GM21515 (cell line): ENCODE results near the gene FSTL5.
"Not testable (repeated sequence)": the region's sequence is repeated elsewhere in the genome, so short reads cannot be mapped to it uniquely, and the experiment has no call there.

Experiments used
- ATAC-seq: cut with Tn5 transposase; IDR thresholded peaks from one replicate; pipeline ENCODE4 v1.9.1; 2021; ENCODE audit not compliant: unreplicated experiment

Gene FSTL5

DNA sequence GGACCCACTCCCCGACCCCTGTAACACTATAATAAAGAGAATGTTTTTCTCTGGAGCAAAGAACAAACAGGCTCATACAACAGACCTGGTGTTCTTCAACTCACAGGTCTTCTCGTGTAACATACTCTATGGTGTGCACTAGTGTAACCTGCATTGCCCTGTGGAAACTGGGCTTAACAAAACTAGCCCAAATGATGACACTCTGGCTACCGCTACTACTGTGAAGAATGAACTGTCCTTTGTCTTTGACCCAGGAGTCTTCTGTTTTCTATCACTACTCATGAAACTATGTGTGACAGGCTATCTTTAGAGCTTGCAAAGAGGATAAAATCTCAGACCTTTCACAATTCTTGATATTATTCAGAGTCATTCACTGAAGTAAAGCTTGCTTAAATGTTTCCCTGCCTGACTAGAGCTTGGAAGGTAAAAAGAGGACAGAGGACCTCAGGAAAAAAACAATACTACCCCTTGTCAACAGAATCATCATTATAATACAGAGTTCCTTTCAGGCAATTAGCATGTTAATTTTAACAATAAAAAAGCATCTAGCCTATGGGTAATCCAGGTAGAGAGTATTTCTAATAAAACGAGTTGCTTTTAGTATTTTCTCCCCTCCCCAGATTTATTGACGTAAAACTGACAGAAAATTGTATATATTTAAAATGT is 59.2 kb downstream of the FSTL5 start:
- ATAC-seq, result no peak

DNA sequence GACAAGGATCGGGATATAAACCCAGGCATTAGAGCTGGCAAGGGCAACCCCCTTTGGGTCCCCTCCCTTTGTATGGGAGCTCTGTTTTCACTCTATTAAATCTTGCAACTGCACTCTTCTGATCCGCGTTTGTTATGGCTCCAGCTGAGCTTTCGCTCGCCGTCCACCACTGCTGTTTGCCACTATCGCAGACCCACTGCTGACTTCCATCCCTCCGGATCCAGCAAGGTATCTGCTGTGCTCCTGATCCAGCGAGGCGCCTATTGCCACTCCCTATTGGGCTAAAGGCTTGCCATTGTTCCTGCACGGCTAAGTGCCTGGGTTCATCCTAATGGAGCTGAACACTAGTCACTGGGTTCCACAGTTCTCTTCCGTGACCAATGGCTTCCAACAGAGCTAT is 59.9 kb downstream of the FSTL5 start:
- not testable (repeated sequence) for ATAC-seq

DNA sequence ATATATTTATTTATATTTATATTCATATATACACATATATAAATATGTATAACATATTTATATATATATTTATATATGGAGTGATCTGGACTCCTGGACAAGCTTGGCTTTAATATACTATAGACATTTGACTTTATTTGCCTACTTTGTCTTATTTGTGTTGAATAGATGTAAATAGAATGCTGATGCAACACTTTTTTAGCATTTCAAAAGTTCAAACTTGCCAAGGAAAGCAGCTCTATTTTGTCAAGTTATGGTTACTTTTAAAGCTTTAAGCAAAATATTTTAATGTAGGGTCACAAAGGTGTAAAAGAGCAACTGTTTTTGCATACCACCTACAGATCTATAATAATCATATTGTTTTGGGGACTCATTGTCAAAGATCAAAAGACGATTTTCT is 61.1 kb downstream of the FSTL5 start:
- ATAC-seq, result no peak

DNA sequence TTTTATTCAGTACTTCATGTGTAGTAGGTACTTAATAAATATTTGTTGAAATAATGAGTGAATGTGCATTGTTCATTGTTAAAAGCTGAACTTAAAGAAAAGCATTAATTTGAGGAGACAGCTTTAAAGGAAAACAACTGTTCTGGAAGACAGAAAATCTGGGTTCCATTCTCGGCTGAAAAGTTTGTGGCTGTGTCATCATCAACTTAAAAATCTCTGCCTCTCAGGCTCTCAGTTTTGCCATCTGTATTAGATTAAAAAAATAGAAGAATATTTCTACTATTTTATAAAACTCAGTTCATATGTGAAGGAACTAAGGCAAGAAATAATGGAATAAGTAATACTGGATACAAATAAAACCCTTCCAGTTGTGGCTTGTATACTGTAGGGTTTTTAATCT is 62.5 kb downstream of the FSTL5 start:
- ATAC-seq, result no peak

DNA sequence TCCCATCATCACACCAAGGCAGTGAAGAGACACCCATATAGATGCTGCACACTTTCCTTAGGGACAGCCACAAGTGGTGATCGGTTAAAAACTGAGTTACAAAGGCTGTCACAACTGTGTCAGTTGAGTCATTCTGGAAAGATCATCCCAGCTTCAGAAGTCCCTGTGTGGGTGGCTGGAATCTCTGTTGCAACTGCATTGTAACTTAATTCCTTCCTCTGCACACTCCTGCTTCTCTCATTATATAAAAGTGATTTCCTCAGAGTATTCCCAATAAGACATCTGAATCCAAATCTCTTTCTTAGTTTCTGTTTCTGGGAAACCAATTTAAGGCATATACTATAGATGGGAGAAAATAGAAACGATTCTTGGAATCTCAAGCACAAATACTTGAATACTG is 88.1 kb downstream of the FSTL5 start:
- ATAC-seq, result no peak

DNA sequence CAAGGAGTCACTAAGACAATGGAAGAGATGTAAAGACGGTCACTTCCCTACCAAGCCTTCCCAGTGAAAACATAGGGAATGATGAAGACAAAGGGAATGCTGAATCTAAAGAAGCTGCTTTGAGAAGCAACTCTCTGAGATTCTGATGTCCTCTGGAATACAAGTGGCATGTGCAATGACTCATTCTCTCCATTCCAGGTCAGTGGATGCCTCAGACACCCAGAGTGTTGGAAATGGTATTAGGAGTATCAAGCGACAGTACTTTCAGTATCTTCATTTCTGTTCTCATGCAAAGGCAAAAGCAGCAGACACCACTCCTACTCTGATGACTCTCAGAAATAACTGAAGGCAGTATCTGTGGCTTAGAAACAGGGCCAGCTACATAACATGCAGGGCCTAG is 102.6 kb downstream of the FSTL5 start:
- ATAC-seq, result no peak

DNA sequence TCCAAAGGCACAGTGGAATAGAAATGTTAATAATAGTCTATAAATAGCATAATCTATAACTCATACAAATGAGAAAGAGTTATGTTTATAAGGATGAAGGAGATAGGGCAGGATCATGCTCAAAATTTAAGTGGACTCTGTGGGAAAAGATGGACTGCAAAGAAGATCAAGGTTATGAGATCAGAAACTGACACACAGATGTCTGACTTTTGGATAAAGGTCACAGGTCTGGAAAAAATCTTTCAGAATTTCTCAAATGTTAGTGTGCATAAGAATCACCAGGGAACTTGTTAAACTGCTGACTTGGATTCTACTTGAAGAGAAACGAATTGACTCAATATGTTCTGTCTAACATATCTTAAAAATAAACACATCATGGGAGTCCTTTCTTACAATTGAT is 104.1 kb downstream of the FSTL5 start:
- no peak for ATAC-seq

DNA sequence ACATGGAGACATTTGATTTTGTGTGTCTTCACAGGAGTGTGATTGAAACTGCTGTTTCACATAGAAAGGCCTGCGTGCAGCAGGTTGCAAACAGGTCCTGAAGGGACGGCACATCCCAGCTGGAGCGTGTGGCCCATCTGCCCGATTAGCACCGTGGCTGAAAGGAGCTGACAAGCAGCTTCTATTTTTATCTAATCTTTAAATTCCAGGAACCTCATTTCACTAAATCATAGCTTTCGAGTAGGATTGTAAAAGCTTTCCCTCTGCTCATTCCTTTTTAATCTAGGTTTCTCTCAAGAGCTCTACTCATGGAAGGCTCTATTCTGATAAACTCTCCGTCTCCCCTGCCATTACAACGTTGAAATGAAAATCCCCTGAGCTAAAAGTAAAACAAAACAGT is 106.8 kb downstream of the FSTL5 start:
- no peak for ATAC-seq

DNA sequence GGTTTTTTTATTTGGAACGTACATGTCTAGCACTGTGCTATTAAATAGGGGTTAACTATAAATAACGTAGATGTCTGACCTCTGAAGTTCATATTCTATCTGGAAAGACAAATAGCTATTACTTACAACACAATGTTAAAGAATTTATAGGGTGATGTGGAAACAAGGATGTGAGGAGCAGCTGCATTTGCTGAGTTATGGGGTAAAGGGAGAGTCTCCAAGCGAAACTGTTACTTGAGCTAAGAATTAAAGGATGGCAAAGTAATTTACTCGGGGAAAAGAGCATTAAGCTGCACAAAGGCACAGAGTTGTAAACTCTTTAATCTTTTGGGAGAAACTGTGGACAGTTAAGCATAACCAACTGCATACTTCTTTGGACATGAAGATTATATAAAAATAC is 117.7 kb downstream of the FSTL5 start:
- ATAC-seq, result no peak

DNA sequence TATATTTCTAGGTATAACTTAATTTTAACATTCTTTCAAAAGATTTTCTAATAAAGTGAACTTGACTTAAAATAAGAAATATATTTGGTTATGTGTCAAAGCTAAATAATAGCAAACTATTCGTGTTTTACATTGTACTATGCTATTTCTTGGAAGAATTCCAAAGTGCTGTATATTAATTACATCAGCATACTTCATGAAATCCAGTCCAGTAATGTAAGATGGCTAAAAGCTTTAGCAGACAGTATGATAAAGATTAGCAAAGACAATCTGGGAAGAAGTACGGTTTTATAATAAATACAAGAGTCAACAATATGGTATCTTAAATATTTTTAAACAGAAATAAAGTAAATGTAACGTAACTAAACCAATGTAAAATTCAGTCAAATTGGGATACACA is 125.7 kb downstream of the FSTL5 start:
- no peak for ATAC-seq

DNA sequence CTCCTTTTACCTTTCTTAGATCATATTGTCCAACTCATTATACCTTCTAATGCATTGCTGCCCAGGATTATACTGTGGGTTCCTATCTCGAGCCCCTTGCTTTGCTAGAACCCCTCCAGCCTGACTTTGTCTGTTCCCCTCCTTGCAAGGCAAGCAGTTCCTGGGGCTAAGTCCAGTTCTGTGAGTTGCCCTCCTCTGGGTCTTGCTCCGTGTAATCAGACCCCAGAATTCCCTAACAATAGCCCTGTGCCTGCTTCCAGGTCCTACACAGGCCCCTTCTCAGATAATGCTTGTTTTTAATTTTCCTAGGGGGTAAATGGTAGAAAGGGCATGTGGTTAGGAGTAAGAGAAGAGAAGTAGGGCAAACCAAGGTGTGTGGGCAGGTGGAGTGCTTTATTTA is 145.9 kb downstream of the FSTL5 start:
- ATAC-seq, result no peak

DNA sequence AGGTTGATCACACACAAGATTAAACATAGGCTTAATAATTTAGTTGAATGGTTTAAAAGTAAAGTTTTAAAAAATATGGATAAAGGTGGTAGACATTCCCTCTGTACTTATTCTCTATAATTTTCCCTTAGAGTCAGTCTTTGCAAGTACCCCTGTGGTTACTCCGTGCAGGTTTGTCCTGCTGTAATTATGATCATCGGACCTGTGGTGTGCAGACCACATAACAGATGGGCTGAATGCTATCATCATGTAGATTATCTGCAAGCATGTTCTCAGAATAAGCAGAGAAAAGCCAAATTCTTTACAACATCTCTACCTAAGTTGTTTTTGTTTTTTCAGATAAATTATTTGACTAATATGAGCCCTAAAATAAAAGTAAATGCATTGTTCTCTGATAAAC is 146.8 kb downstream of the FSTL5 start:
- ATAC-seq, result no peak

DNA sequence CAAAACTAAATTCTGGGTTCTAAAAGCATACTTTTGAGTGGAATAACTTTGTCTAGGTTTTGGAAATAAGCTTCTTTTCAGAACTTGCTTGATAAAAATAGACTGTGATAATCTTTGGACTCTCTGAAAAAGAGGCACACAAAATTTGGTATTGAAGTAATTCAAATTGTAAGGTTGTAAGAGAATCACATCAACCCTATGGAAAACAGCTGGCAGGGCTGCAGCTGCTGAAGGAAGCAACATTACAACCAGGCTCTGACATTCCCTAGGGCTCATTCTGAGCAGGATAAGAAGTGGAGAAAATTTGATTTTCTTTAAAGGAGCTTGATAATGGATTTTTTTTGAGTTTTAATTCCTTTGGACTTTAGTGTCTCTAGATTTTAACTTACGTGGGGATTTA is 147.6 kb downstream of the FSTL5 start:
- no peak for ATAC-seq

DNA sequence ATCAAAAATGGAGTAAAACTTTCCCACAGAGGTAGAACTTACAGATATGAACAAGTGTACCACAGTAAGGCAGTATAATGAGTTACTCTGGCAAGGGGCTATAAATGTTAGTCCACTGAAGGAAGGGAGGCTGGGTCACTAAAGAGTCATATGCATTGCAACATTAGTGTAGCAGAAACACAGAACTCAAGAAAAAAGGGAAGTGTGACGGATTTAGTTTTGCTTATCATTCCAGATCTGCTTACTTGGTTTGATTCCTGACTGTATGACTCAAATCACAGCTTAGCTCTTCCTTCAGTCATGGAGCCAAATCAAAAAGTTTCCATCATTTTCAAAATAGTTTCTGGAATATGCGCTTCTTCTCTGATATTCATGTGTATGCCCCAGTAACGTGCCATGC is 148.7 kb downstream of the FSTL5 start:
- ATAC-seq, result no peak

DNA sequence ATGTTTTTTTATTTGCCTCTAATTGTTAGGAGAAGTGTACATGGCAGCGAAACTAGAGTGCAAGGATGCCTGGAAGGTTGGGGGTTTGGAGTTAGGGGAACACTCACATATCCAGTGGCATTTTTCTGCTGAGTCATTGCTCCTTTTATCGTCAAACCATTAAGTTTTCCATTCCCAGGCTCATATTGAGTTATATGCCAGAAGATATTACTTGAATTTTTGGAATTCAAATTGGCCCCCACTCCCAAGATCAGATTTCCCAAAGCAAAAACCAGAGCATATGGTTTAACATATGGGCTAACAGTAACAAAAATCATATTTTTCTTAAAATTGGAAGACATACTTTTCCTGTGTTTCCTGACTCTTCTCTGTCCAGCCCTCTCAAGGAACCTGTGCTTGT is 152.7 kb downstream of the FSTL5 start:
- ATAC-seq, result no peak

DNA sequence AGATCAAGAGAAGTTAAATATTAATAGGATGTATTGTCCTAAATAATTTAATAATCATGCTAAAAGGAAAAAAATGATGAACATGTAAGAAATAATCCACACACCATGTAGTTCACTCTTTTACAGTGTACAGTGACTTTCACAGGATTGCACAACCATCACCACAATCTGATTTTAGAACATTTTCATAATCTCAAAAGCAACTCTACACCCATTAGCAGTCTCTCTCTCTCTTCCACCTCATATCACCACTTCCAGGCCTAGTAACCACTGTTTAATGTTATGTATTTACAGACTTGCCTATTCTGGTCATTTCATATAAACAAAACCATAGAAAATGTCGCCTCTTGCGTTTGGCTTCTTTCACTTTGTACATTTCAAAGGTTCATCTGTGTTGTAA is 153.4 kb downstream of the FSTL5 start:
- ATAC-seq, result no peak

DNA sequence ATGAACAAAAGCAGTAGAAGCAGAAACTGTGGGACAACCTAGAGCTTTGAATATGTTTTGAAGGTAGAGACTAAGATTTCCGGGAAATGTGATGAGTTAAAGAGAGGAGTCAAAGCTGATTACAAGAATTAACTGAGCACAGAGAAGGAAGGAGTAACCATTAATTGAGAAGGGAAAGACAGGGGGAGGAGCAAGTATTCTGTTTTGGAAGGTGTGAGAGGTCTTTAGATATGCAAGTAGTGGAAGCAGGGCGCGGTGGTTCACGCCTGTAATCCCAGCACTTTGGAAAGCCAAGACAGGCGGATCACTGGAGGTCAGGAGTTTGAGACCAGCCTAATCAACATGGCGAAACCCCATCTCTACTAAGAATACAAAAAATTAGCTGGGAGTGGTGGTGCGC is 171.5 kb downstream of the FSTL5 start:
- ATAC-seq, result no peak

DNA sequence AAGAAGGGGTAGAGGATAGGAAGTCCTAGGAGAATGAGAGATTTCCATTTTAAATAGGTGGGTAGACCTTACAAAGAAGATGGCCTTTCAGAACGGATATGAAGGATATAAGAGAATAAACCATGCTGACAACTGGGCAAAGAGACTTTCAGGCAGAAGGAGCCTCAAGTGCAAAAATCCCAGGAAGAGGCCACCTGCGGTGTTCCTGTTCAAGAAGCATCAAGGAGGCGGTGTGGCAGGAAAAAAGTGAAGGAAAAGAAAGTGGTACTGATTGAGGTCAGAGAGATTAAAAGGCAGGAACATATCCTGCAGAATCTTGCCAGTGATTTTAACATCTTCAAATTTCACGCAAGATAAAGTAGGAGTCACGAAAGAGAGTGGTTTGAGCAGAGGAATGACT is 172.0 kb downstream of the FSTL5 start:
- ATAC-seq, result no peak

DNA sequence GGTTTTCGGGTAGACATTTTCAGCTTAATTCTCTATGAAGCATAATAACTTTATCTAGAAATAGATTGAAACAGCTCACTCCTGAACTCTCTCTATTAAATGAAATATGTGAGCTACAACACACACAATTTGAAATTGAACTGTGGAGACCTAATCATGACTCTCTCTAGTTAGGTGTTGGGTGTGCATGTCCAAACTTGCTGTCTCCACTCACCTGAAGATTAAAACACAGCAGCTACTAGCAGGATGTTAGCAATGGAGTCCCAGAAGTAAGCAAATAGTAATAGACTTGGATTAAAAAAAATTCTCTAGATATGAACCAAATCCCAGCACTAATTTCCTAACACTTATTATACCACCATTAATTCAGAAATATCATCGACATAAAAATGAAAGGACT is 173.1 kb downstream of the FSTL5 start:
- no peak for ATAC-seq

DNA sequence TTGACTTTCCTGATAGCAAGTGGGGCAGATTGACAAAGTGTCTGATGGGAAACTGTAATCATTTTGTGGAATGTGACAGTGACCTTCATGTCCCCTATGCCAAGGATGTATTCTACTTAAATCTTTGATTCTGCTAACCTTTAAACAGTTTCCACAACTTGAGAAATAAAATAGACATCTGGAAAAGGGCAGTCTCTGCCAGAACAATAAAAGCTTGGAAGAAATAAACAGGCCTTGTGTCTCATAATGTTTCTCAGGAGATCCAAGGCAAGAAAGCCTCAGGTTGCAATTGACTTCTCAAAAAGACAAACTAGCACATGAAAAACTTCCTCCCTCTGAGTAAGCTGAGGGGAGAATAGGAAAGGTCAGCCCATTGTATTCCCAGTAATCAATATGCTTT is 174.9 kb downstream of the FSTL5 start:
- ATAC-seq, result no peak

DNA sequence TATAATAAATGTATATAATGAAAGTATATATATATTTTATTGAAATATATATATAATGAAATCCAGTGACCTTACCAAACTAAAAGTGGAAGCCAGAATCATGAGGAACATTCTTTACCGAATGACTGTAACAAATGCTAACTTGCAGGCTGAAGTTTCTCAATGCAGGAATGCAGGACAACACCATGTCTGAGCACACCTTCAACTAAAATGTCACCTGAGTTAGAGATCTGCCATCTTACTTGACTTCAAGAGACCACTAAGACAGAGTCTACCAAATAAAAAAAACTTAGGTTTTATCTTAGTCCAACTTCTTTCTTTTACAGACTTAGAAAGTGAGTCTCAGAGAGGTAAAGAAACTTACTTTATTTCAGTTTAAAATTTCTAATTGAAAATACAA is 176.2 kb downstream of the FSTL5 start:
- ATAC-seq, result no peak

DNA sequence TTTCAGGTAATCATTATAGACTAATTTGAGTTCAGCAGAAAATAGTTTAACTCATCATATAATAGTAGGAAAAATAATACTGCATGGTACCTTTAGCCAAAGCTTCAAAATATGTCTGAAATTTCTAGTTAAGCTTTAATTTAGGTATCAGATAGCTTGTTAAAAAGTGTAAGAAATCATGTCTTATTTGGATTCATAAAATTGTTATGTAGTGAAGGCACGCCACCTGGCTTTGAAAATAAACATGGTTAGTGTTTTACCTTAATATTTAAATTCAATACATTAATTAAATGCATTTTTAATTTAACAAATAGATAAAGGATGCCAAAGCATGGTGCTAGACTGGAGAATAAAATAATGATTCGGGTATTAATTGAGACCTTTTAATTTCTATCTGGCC is 211.4 kb downstream of the FSTL5 start:
- no peak for ATAC-seq

DNA sequence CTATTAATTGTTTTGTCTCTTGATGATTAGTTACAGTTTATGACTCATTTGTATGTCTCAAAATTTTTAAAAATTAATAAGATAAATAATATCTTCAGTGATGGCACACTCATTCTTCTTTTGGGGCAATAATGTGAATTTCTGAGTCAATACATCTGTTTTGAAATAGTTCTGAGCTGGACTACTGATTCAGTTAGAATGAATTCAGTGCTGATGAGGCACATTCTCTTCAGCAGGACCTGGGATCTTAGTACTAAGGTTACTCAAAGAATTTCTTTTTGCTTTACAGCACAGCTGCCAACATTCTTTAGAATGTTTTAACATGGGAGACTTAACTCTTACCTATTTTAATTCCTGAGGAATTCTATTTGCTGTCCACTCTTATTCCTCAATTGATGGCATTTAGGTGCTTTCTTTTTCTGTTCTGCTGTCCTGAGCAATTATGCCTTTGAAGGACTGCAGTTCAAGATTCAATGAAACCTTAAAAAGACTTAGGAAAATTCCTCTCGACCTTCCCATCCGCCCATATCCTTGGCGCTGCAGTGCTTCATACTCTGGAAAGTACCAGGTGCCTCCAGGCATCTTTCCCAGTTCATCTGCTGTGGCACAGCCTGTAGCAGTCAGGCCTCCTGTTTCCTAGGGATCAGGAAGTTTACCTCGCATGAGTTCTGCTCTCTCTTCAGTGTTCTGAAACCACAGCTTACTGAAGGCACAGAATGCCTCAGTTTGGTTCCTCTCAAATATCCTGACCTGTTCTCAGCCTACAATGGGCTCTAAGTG is 213.7 kb downstream of the FSTL5 start:
- ATAC-seq, result no peak
